ENCODE results near the gene ARID5B. TPM values are rescaled to one million over a fixed set of nuclear protein-coding genes. Genes with fewer than 3 reads are reported as not detected.

Gene ARID5B
- total and polyA plus RNA-seq, 2 experiments from 2014 or later: 1.3 to 1.6 TPM

- no peaks in the 10 kb centered on the region for H3K36me3 Mint-ChIP-seq (ENCODE audit: low read depth)
- H3K9me3 Mint-ChIP-seq: no peaks in the 10 kb centered on the region
- Histone ChIP-seq H3K27me3 (ENCODE audit: insufficient read depth) (no peaks in the 10 kb centered on the region), H3K36me3 (ENCODE audit: insufficient read depth) (no peaks in the 10 kb centered on the region), H3K4me3 (no peak overlapping the region), H3K79me2 (replicated peaks; ENCODE audit: insufficient read depth) (no peaks in the 10 kb centered on the region), H3K27ac (ENCODE audit: low read depth) (no peak overlapping the region), H3F3A (replicated peaks; ENCODE audit: low read depth) (no peaks in the 10 kb centered on the region), H4K20me1 (replicated peaks; ENCODE audit: insufficient read depth) (no peaks in the 10 kb centered on the region), H3K9me2 (ENCODE audit: insufficient read depth) (no peaks in the 10 kb centered on the region), H3K4me2 (no peak overlapping the region), H2AFZ (no peak overlapping the region), H3K4me1 (ENCODE audit: insufficient read depth) (peaks cover 16% of the 10 kb centered on the region; the same call in 1 of the 2 replicates)
- H3K27ac Mint-ChIP-seq: no peak overlapping the region
- no peaks in the 10 kb centered on the region for H3K27me3 Mint-ChIP-seq (ENCODE audit: insufficient read depth, low read depth, poor library complexity)
- no peak overlapping the region for H3K4me3 Mint-ChIP-seq
- TF ChIP-seq REST (IDR thresholded peaks at IDR 0.05; ENCODE audit: unreplicated experiment) (no peak), ZNF331 (CRISPR knock-in tag; IDR thresholded peaks at IDR 0.05; ENCODE audit: low read depth) (no peak), EZH2phosphoT487 (IDR thresholded peaks at IDR 0.05; ENCODE audit: unreplicated experiment) (no peak), EZH2 (IDR thresholded peaks at IDR 0.05; ENCODE audit: low read depth, unreplicated experiment) (no peak), NANOG (IDR thresholded peaks at IDR 0.05; ENCODE audit: borderline replicate concordance) (no peak), CREB1 (CRISPR knock-in tag; IDR thresholded peaks at IDR 0.05; ENCODE audit: low read depth) (no peak), STAT1 (IDR thresholded peaks at IDR 0.05; ENCODE audit: unreplicated experiment) (no peak), POLR2AphosphoS5 (IDR thresholded peaks at IDR 0.05; ENCODE audit: low read depth) (no peak)
- TF ChIP-seq, protein P1, sequence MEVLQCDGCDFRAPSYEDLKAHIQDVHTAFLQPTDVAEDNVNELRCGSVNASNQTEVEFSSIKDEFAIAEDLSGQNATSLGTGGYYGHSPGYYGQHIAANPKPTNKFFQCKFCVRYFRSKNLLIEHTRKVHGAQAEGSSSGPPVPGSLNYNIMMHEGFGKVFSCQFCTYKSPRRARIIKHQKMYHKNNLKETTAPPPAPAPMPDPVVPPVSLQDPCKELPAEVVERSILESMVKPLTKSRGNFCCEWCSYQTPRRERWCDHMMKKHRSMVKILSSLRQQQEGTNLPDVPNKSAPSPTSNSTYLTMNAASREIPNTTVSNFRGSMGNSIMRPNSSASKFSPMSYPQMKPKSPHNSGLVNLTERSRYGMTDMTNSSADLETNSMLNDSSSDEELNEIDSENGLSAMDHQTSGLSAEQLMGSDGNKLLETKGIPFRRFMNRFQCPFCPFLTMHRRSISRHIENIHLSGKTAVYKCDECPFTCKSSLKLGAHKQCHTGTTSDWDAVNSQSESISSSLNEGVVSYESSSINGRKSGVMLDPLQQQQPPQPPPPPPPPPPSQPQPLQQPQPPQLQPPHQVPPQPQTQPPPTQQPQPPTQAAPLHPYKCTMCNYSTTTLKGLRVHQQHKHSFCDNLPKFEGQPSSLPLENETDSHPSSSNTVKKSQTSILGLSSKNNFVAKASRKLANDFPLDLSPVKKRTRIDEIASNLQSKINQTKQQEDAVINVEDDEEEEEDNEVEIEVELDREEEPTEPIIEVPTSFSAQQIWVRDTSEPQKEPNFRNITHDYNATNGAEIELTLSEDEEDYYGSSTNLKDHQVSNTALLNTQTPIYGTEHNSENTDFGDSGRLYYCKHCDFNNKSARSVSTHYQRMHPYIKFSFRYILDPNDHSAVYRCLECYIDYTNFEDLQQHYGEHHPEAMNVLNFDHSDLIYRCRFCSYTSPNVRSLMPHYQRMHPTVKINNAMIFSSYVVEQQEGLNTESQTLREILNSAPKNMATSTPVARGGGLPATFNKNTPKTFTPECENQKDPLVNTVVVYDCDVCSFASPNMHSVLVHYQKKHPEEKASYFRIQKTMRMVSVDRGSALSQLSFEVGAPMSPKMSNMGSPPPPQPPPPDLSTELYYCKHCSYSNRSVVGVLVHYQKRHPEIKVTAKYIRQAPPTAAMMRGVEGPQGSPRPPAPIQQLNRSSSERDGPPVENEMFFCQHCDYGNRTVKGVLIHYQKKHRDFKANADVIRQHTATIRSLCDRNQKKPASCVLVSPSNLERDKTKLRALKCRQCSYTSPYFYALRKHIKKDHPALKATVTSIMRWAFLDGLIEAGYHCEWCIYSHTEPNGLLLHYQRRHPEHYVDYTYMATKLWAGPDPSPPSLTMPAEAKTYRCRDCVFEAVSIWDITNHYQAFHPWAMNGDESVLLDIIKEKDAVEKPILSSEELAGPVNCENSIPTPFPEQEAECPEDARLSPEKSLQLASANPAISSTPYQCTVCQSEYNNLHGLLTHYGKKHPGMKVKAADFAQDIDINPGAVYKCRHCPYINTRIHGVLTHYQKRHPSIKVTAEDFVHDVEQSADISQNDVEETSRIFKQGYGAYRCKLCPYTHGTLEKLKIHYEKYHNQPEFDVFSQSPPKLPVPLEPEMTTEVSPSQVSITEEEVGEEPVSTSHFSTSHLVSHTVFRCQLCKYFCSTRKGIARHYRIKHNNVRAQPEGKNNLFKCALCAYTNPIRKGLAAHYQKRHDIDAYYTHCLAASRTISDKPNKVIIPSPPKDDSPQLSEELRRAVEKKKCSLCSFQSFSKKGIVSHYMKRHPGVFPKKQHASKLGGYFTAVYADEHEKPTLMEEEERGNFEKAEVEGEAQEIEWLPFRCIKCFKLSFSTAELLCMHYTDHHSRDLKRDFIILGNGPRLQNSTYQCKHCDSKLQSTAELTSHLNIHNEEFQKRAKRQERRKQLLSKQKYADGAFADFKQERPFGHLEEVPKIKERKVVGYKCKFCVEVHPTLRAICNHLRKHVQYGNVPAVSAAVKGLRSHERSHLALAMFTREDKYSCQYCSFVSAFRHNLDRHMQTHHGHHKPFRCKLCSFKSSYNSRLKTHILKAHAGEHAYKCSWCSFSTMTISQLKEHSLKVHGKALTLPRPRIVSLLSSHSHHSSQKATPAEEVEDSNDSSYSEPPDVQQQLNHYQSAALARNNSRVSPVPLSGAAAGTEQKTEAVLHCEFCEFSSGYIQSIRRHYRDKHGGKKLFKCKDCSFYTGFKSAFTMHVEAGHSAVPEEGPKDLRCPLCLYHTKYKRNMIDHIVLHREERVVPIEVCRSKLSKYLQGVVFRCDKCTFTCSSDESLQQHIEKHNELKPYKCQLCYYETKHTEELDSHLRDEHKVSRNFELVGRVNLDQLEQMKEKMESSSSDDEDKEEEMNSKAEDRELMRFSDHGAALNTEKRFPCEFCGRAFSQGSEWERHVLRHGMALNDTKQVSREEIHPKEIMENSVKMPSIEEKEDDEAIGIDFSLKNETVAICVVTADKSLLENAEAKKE (CRISPR knock-in tag; IDR thresholded peaks at IDR 0.05): no peak
- DNase-seq (ENCODE audit: low spot score): no peak
- peaks cover 15% of the 10 kb centered on the region; the same call in 2 of the 3 replicates for H3K4me1 Mint-ChIP-seq
- no peak for ATAC-seq
Observed at GRCh38 chr10:61973169-61973568, 71.7 kb downstream of the ARID5B start.

Measured in GM23338 (cell line).